Esophagus squamous epithelium (tissue), 5 donors: Measurements from ENCODE around the gene KRT1. TPM values are rescaled to one million over a fixed set of nuclear protein-coding genes. Genes with fewer than 3 reads are reported as not detected.

Source experiments
- DNase-seq: peaks from one replicate; lab custom pipeline; 2025; lab: John Stamatoyannopoulos, UW
- H3K27ac ChIP-seq, 4 donors: fragments of 200-600 bp; sonication (generic); one replicate each; pipeline ENCODE4 v1.5.1; 2016 to 2019; ENCODE audit warnings: mild to moderate bottlenecking in 1 of 4
- H3K27me3 ChIP-seq, 4 donors: fragments of 200-600 bp; sonication (generic); 1 replicate in 3 of 4; 2 replicates in 1 of 4; pipeline versions ENCODE4 v1.5.1 to v1.6.0; 2017 to 2021; ENCODE audit warnings: antibody characterized with exemption in 1 of 4
- H3K36me3 ChIP-seq, 3 donors: fragments of 200-600 bp; sonication (generic); one replicate each; pipeline ENCODE4 v1.5.1; 2016 to 2019
- H3K4me1 ChIP-seq, 3 donors: fragments of 200-600 bp; sonication (generic); one replicate each; pipeline ENCODE4 v1.5.1; 2017 to 2019
- H3K4me3 ChIP-seq, 4 donors: fragments of 200-600 bp; sonication (generic); 1 replicate in 3 of 4; 2 replicates in 1 of 4; pipeline ENCODE4 v1.5.1; 2016 to 2019; ENCODE audit warnings: mild to moderate bottlenecking in 2 of 4, moderate library complexity in 1 of 4
- H3K9me3 ChIP-seq, 3 donors: fragments of 200-600 bp; sonication (generic); one replicate each; pipeline ENCODE4 v1.5.1; 2016 to 2019
- CTCF ChIP-seq, 6 experiments: fragments of 450-650 bp in 4 of 6; fragments of 200-600 bp in 2 of 6; sonication (generic) in 2 of 6; IDR thresholded peaks; one replicate each; pipeline ENCODE4 v1.5.1; 2016 to 2019; ENCODE audit warnings: antibody characterized with exemption in 6 of 6, mild to moderate bottlenecking in 4 of 6, moderate library complexity in 4 of 6
- POLR2A ChIP-seq, 4 donors: fragments of 450-650 bp; IDR thresholded peaks; one replicate each; pipeline ENCODE4 v1.6.1; 2017; ENCODE audit warnings: antibody characterized with exemption in 4 of 4, mild to moderate bottlenecking in 4 of 4, moderate library complexity in 3 of 4
- WGBS, 2 donors: methylation state at CpG; one replicate each; pipeline ENCODE4 v1.1.5; 2018; 5-methylcytosine and 5-hydroxymethylcytosine counted together
- intact Hi-C: fragments of 100-400 bp; cut with DNase I; formaldehyde crosslinking; loops from one replicate; pipeline ENCODE4 v1.15.0; 2022
- total RNA-seq, 4 donors: library from RNA; depleted of rRNA; stranded (reverse); fragments of >200 nt; gene quantifications; one replicate each; pipeline ENCODE4 v1.1.0, GENCODE V29; 2016
- donor health status: DM: yes; HTN: yes; CAD: no.

Gene KRT1
- total RNA-seq, 4 donors from 2014 or later = 0.19 to 43.7 (median 2.4) TPM

- 65 to 70% methylated on average over 5 of the region's 7 CpGs for WGBS, 2 donors
- intact Hi-C loops = no loop called here
- Histone ChIP-seq H3K4me1 (peaks cover 0 to 8% (median 0%) of the 10 kb centered on the region in 3 donors), H3K4me3 (no peak overlapping the region), H3K9me3 (no peaks in the 10 kb centered on the region), H3K27me3 (peaks cover 0 to 42% (median 0%) of the 10 kb centered on the region in 4 donors), H3K36me3 (no peaks in the 10 kb centered on the region), H3K27ac (no peak overlapping the region)
- no peak for DNase-seq
- TF ChIP-seq CTCF (IDR thresholded peaks at IDR 0.05) (no peak), POLR2A (IDR thresholded peaks at IDR 0.05) (no peak)
These were observed 50.2 kb downstream of the KRT1 start for GRCh38 chr12:52630008-52630500.

GRCh38 chr12:52629281-52630007 lies 50.8 kb downstream of the KRT1 start:
- H3K36me3 ChIP-seq = no peaks in the 10 kb centered on the region
- no peak overlapping the region for H3K4me3 ChIP-seq
- peaks cover 0 to 5% (median 0%) of the 10 kb centered on the region in 3 donors for H3K4me1 ChIP-seq
- intact Hi-C loops = no loop called here
- H3K27me3 ChIP-seq = peaks cover 0 to 42% (median 0%) of the 10 kb centered on the region in 4 donors
- no peak for DNase-seq
- no peak overlapping the region for H3K27ac ChIP-seq
- H3K9me3 ChIP-seq = no peaks in the 10 kb centered on the region
- 78 to 84% methylated on average over 8 to 9 of the region's 12 CpGs for WGBS, 2 donors
- TF ChIP-seq POLR2A (IDR thresholded peaks at IDR 0.05) (no peak), CTCF (IDR thresholded peaks at IDR 0.05) (no peak)

GRCh38 chr12:52628841-52629240 lies 51.4 kb downstream of the KRT1 start:
- H3K36me3 ChIP-seq = no peaks in the 10 kb centered on the region
- no peak overlapping the region for H3K27ac ChIP-seq
- no peaks in the 10 kb centered on the region for H3K9me3 ChIP-seq
- no peak overlapping the region for H3K4me3 ChIP-seq
- DNase-seq = no peak
- intact Hi-C loops = no loop called here
- no peak for TF ChIP-seq POLR2A (IDR thresholded peaks at IDR 0.05)
- no peak for TF ChIP-seq CTCF (IDR thresholded peaks at IDR 0.05)
- H3K4me1 ChIP-seq = no peaks in the 10 kb centered on the region
- H3K27me3 ChIP-seq = peaks cover 0 to 36% (median 0%) of the 10 kb centered on the region in 4 donors
- 65 to 100% methylated on average over 1 to 2 of the region's 2 CpGs for WGBS, 2 donors

GRCh38 chr12:52628111-52628507 lies 52.1 kb downstream of the KRT1 start:
- WGBS, 2 donors = 73 to 85% methylated on average over 2 to 4 of the region's 4 CpGs
- peaks cover 0 to 33% (median 0%) of the 10 kb centered on the region in 4 donors for H3K27me3 ChIP-seq
- H3K36me3 ChIP-seq = no peaks in the 10 kb centered on the region
- H3K4me3 ChIP-seq = no peak overlapping the region
- no peak for DNase-seq
- no peak for TF ChIP-seq POLR2A (IDR thresholded peaks at IDR 0.05)
- TF ChIP-seq CTCF (IDR thresholded peaks at IDR 0.05) = no peak
- intact Hi-C loops = no loop called here
- no peak overlapping the region for H3K27ac ChIP-seq
- no peaks in the 10 kb centered on the region for H3K9me3 ChIP-seq
- no peaks in the 10 kb centered on the region for H3K4me1 ChIP-seq

- no peaks in the 10 kb centered on the region for H3K4me1 ChIP-seq
- DNase-seq = no peak
- peaks cover 0 to 33% (median 0%) of the 10 kb centered on the region in 4 donors for H3K27me3 ChIP-seq
- H3K27ac ChIP-seq = no peak overlapping the region
- WGBS, 2 donors = 72 to 77% methylated on average over 2 of the region's 2 CpGs
- H3K36me3 ChIP-seq = no peaks in the 10 kb centered on the region
- TF ChIP-seq POLR2A (IDR thresholded peaks at IDR 0.05) (no peak), CTCF (IDR thresholded peaks at IDR 0.05) (no peak)
- intact Hi-C loops = no loop called here
- H3K4me3 ChIP-seq = no peak overlapping the region
- H3K9me3 ChIP-seq = no peaks in the 10 kb centered on the region
These were observed 52.7 kb downstream of the KRT1 start for GRCh38 chr12:52627395-52628110.
